ENCODE measurements around the gene RTL10. TPM values are rescaled to one million over a fixed set of nuclear protein-coding genes. Genes with fewer than 3 reads are reported as not detected.

RTL10 gene
- polyA plus RNA-seq, 1 of the 3 experiments (the other 2 are of a cell fraction): 7.8 TPM

DNA sequence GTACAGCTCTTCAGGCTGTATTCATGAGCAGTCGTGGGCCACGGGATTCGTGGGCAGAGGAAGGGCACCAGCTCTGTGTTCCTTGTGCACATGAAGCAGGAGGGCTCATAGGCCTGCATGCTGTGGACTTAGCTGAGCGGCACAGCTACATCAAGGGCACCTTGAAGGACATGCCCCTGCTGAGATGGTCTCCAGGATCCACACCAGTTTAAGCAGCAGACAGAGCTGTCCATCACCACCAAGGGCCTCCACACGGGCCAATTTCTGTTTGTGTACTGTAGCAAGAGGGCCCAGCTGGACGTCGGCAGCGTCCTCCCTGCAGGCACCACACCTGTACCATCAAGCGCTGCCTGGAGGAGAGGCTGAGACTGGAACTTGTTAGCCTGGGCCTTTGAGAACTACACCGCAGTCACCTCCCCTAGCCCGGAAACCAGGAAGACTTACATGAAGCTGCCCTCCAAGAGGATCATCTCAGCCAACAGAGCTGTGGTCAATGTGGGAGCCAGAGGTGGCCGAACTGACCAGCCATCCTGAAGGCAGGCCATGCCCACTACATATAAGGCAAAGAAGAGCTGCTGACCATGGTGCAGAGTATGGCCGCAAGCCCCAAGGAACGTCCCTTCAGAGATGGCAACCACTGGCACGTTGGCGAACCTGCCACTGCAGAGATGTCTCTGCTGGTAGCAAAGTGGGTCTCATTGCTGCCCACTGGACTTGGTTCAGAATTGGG is 32.7 kb upstream of the RTL10 start:
- H3K4me2 ChIP-seq: no peak overlapping the region

More for the DNA sequence above, 32.7 kb upstream of the RTL10 start:
- Histone ChIP-seq H2AFZ (ENCODE audit: low read depth) (no peak overlapping the region), H3K9ac (no peak overlapping the region), H3K79me2 (ENCODE audit: insufficient read depth) (no peaks in the 10 kb centered on the region), H3K36me3 (replicated peaks in 1 of 2; ENCODE audit: control insufficient read depth in 1 of 2, insufficient read depth in 2 of 2, low read length in 1 of 2) (no peaks in the 10 kb centered on the region), H3F3A (replicated peaks; ENCODE audit: insufficient read depth) (peaks cover 4% of the 10 kb centered on the region), H3K9me2 (no peaks in the 10 kb centered on the region), H3K27ac (ENCODE audit: low read depth in 2 of 2, low read length in 1 of 2) (no peak overlapping the region), H3K27me3 (ENCODE audit: insufficient read depth) (no peaks in the 10 kb centered on the region), H4K20me1 (ENCODE audit: insufficient read depth) (no peaks in the 10 kb centered on the region), H3K4me1 (ENCODE audit: control insufficient read depth in 1 of 2, insufficient read depth in 2 of 2, low read depth in 1 of 2, low read length in 1 of 2) (peaks cover 39 to 41% of the 10 kb centered on the region in 2 experiments), H3K9me3 (no peaks in the 10 kb centered on the region), H3K4me3 (ENCODE audit: low read depth in 2 of 2, low read length in 1 of 2) (no peak overlapping the region)
- CTCF ChIA-PET: interaction anchor here (0.6 to 2.5 kb wide), 6 partner anchors 9 to 157 kb away, joined by 3 to 25 read pairs (median 3); no protein-coding TSS in a partner anchor
- 80% methylated on average over 5 of the region's 16 CpGs for WGBS (ENCODE audit: low lambda C conversion rate)
- POLR2A ChIA-PET: no interaction called here
- TF ChIP-seq GABPA (IDR thresholded peaks at IDR 0.05; ENCODE audit: low read depth) (no peak), TAF1 (IDR thresholded peaks at IDR 0.05; ENCODE audit: borderline replicate concordance, low read depth, low read length) (no peak), GATA2 (CRISPR knock-in tag; IDR thresholded peaks at IDR 0.05) (no peak), YY1 (IDR thresholded peaks at IDR 0.05; ENCODE audit: low read depth) (no peak), MEF2A (IDR thresholded peaks at IDR 0.05; ENCODE audit: borderline replicate concordance, low read depth) (no peak), TEAD4 (IDR thresholded peaks at IDR 0.05; ENCODE audit: borderline replicate concordance, insufficient read depth) (no peak), RFX5 (IDR thresholded peaks at IDR 0.05; ENCODE audit: low read length) (no peak), RAD21 (IDR thresholded peaks at IDR 0.05; ENCODE audit: low read length) (no peak), POLR2AphosphoS5 (IDR thresholded peaks at IDR 0.05; ENCODE audit: low read depth, low read length) (no peak), JUND (IDR thresholded peaks at IDR 0.05) (no peak), FOXJ3 (CRISPR knock-in tag; IDR thresholded peaks at IDR 0.05) (no peak), TCF12 (IDR thresholded peaks at IDR 0.05) (no peak), RXRA (IDR thresholded peaks at IDR 0.05; ENCODE audit: borderline replicate concordance, low read depth) (no peak)
- TF ChIP-seq, protein P1, sequence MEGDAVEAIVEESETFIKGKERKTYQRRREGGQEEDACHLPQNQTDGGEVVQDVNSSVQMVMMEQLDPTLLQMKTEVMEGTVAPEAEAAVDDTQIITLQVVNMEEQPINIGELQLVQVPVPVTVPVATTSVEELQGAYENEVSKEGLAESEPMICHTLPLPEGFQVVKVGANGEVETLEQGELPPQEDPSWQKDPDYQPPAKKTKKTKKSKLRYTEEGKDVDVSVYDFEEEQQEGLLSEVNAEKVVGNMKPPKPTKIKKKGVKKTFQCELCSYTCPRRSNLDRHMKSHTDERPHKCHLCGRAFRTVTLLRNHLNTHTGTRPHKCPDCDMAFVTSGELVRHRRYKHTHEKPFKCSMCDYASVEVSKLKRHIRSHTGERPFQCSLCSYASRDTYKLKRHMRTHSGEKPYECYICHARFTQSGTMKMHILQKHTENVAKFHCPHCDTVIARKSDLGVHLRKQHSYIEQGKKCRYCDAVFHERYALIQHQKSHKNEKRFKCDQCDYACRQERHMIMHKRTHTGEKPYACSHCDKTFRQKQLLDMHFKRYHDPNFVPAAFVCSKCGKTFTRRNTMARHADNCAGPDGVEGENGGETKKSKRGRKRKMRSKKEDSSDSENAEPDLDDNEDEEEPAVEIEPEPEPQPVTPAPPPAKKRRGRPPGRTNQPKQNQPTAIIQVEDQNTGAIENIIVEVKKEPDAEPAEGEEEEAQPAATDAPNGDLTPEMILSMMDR (IDR thresholded peaks at IDR 0.05): no peak
- TF ChIP-seq, protein P2, sequence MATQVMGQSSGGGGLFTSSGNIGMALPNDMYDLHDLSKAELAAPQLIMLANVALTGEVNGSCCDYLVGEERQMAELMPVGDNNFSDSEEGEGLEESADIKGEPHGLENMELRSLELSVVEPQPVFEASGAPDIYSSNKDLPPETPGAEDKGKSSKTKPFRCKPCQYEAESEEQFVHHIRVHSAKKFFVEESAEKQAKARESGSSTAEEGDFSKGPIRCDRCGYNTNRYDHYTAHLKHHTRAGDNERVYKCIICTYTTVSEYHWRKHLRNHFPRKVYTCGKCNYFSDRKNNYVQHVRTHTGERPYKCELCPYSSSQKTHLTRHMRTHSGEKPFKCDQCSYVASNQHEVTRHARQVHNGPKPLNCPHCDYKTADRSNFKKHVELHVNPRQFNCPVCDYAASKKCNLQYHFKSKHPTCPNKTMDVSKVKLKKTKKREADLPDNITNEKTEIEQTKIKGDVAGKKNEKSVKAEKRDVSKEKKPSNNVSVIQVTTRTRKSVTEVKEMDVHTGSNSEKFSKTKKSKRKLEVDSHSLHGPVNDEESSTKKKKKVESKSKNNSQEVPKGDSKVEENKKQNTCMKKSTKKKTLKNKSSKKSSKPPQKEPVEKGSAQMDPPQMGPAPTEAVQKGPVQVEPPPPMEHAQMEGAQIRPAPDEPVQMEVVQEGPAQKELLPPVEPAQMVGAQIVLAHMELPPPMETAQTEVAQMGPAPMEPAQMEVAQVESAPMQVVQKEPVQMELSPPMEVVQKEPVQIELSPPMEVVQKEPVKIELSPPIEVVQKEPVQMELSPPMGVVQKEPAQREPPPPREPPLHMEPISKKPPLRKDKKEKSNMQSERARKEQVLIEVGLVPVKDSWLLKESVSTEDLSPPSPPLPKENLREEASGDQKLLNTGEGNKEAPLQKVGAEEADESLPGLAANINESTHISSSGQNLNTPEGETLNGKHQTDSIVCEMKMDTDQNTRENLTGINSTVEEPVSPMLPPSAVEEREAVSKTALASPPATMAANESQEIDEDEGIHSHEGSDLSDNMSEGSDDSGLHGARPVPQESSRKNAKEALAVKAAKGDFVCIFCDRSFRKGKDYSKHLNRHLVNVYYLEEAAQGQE (IDR thresholded peaks at IDR 0.05; ENCODE audit: low read depth, low read length): no peak
- TF ChIP-seq, protein P3, sequence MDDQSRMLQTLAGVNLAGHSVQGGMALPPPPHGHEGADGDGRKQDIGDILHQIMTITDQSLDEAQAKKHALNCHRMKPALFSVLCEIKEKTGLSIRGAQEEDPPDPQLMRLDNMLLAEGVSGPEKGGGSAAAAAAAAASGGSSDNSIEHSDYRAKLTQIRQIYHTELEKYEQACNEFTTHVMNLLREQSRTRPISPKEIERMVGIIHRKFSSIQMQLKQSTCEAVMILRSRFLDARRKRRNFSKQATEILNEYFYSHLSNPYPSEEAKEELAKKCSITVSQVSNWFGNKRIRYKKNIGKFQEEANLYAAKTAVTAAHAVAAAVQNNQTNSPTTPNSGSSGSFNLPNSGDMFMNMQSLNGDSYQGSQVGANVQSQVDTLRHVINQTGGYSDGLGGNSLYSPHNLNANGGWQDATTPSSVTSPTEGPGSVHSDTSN (IDR thresholded peaks at IDR 0.05): no peak
- no peak for DNase-seq
